Breast epithelium (tissue), 4 donors: ENCODE data around the gene CNOT10. TPM values are rescaled to one million over a fixed set of nuclear protein-coding genes. Genes with fewer than 3 reads are reported as not detected.
A peak's percentile ranks its signal among the peaks of the same experiment; 100 is the strongest.
"Not testable (repeated sequence)": the region's sequence is repeated elsewhere in the genome, so short reads cannot be mapped to it uniquely, and the experiment has no call there.

ENCODE experiments used
- DNase-seq, 2 donors: peaks; one replicate each; pipeline ENCODE4 v3.0.0-alpha.2; 2019; ENCODE audit warnings: low spot score in 2 of 2
- H3K27ac ChIP-seq, 2 donors: fragments of 200-600 bp; sonication (generic) in 1 of 2; one replicate each; pipeline ENCODE4 v1.5.1; 2016 to 2019; ENCODE audit warnings: mild to moderate bottlenecking in 1 of 2
- H3K27me3 ChIP-seq, 2 donors: fragments of 200-600 bp; sonication (generic) in 1 of 2; one replicate each; pipeline versions ENCODE4 v1.5.1 to v1.6.0; 2017 to 2019; ENCODE audit warnings: control low read depth in 1 of 2, mild to moderate bottlenecking in 1 of 2
- H3K36me3 ChIP-seq: fragments of 200-600 bp; one replicate; pipeline ENCODE4 v1.5.1; 2019
- H3K4me1 ChIP-seq, 2 donors: fragments of 200-600 bp; sonication (generic); one replicate each; pipeline ENCODE4 v1.5.1; 2016 to 2019; ENCODE audit warnings: control low read depth in 1 of 2
- H3K4me3 ChIP-seq, 3 donors: fragments of 200-600 bp; sonication (generic); 1 replicate in 2 of 3; 2 replicates in 1 of 3; pipeline ENCODE4 v1.5.1; 2016 to 2019; ENCODE audit warnings: mild to moderate bottlenecking in 3 of 3, moderate library complexity in 2 of 3
- H3K9me3 ChIP-seq, 2 donors: fragments of 200-600 bp; sonication (generic) in 1 of 2; one replicate each; pipeline ENCODE4 v1.5.1; 2016 to 2019; ENCODE audit warnings: control low read depth in 1 of 2
- CTCF ChIP-seq, 3 donors: fragments of 450-650 bp; IDR thresholded peaks; one replicate each; pipeline ENCODE4 v1.5.1; 2016 to 2017; ENCODE audit warnings: antibody characterized with exemption in 3 of 3, mild to moderate bottlenecking in 3 of 3, moderate library complexity in 3 of 3
- POLR2A ChIP-seq: fragments of 450-650 bp; IDR thresholded peaks from one replicate; pipeline ENCODE4 v1.6.1; 2016; ENCODE audit warnings: antibody characterized with exemption, mild to moderate bottlenecking, moderate library complexity
- POLR2AphosphoS5 ChIP-seq, 3 donors: sonication (generic); formaldehyde crosslinking; IDR thresholded peaks; one replicate each; pipeline ENCODE4 v1.6.1; 2017; ENCODE audit warnings: antibody characterized with exemption in 3 of 3
- intact Hi-C: fragments of 100-400 bp; cut with DNase I; formaldehyde crosslinking; loops from one replicate; pipeline ENCODE4 v1.15.1; 2023; ENCODE audit warnings: low total_unique reads
- total RNA-seq, 3 donors: library from RNA; depleted of rRNA; stranded (reverse); fragments of >200 nt; gene quantifications; one replicate each; pipeline ENCODE4 v1.1.0, GENCODE V29; 2016

The CNOT10 gene
- total RNA-seq, 3 donors from 2014 or later, result 18.4 to 37.9 (median 26.2) TPM

GRCh38 chr3:32725721-32726120 is 40.7 kb downstream of the CNOT10 start:
- no peaks in the 10 kb centered on the region for H3K4me1 ChIP-seq
- no peaks in the 10 kb centered on the region for H3K27me3 ChIP-seq
- no peak overlapping the region for H3K4me3 ChIP-seq
- TF ChIP-seq POLR2AphosphoS5 (IDR thresholded peaks at IDR 0.05), result no peak
- no peak for TF ChIP-seq POLR2A
- TF ChIP-seq CTCF (IDR thresholded peaks at IDR 0.05), result no peak
- H3K9me3 ChIP-seq, result no peaks in the 10 kb centered on the region
- DNase-seq, result no peak
- intact Hi-C loops, result no loop called here
- no peak overlapping the region for H3K27ac ChIP-seq
- H3K36me3 ChIP-seq, result no peaks in the 10 kb centered on the region

- Histone ChIP-seq H3K36me3 (no peaks in the 10 kb centered on the region), H3K9me3 (no peaks in the 10 kb centered on the region), H3K27ac (no peak overlapping the region), H3K27me3 (no peaks in the 10 kb centered on the region), H3K4me3 (no peak overlapping the region), H3K4me1 (no peaks in the 10 kb centered on the region)
- DNase-seq, result no peak
- TF ChIP-seq CTCF (IDR thresholded peaks at IDR 0.05) (peak in 2 of 3 donors; percentile 35 to 60), POLR2A (no peak)
- intact Hi-C loops, result no loop called here
These were observed 48.7 kb downstream of the CNOT10 start for GRCh38 chr3:32733631-32734229.

- intact Hi-C loops, result no loop called here
- Histone ChIP-seq H3K4me3 (no peak overlapping the region), H3K4me1 (no peaks in the 10 kb centered on the region), H3K36me3 (no peaks in the 10 kb centered on the region), H3K27ac (no peak overlapping the region), H3K9me3 (no peaks in the 10 kb centered on the region), H3K27me3 (no peaks in the 10 kb centered on the region)
- no peak for DNase-seq
- TF ChIP-seq CTCF (IDR thresholded peaks at IDR 0.05) (no peak), POLR2A (no peak), POLR2AphosphoS5 (IDR thresholded peaks at IDR 0.05) (no peak)
These were observed 49.8 kb downstream of the CNOT10 start for GRCh38 chr3:32734756-32735155.

GRCh38 chr3:32743470-32743869 is 58.5 kb downstream of the CNOT10 start:
- H3K36me3 ChIP-seq, H3K27ac ChIP-seq, DNase-seq, intact Hi-C loops, H3K27me3 ChIP-seq, H3K4me1 ChIP-seq, H3K4me3 ChIP-seq, H3K9me3 ChIP-seq: not testable (repeated sequence)

GRCh38 chr3:32743934-32744333 is 58.9 kb downstream of the CNOT10 start:
- Histone ChIP-seq H3K36me3 (no peaks in the 10 kb centered on the region), H3K4me1 (no peaks in the 10 kb centered on the region), H3K4me3 (no peak overlapping the region), H3K9me3 (no peaks in the 10 kb centered on the region), H3K27ac (no peak overlapping the region), H3K27me3 (no peaks in the 10 kb centered on the region)
- no peak for DNase-seq
- intact Hi-C loops, result no loop called here
- no peak for TF ChIP-seq CTCF (IDR thresholded peaks at IDR 0.05)
- no peak for TF ChIP-seq POLR2AphosphoS5 (IDR thresholded peaks at IDR 0.05)
- no peak for TF ChIP-seq POLR2A

GRCh38 chr3:32751377-32751776 is 66.4 kb downstream of the CNOT10 start:
- no peak for DNase-seq
- intact Hi-C loops, result no loop called here
- TF ChIP-seq POLR2AphosphoS5 (IDR thresholded peaks at IDR 0.05), result no peak
- TF ChIP-seq CTCF (IDR thresholded peaks at IDR 0.05), result no peak
- TF ChIP-seq POLR2A, result no peak
- Histone ChIP-seq H3K4me3 (no peak overlapping the region), H3K27me3 (no peaks in the 10 kb centered on the region), H3K36me3 (no peaks in the 10 kb centered on the region), H3K4me1 (no peaks in the 10 kb centered on the region), H3K27ac (no peak overlapping the region), H3K9me3 (no peaks in the 10 kb centered on the region)
